HG02943 (cell line): ENCODE data around the gene GDI1.

Experiments
- ATAC-seq: cut with Tn5 transposase; IDR thresholded peaks from one replicate; pipeline ENCODE4 v1.9.1; 2021; ENCODE audit warnings: mild to moderate bottlenecking, low read depth, moderate library complexity; ENCODE audit not compliant: unreplicated experiment

GDI1 gene

DNA sequence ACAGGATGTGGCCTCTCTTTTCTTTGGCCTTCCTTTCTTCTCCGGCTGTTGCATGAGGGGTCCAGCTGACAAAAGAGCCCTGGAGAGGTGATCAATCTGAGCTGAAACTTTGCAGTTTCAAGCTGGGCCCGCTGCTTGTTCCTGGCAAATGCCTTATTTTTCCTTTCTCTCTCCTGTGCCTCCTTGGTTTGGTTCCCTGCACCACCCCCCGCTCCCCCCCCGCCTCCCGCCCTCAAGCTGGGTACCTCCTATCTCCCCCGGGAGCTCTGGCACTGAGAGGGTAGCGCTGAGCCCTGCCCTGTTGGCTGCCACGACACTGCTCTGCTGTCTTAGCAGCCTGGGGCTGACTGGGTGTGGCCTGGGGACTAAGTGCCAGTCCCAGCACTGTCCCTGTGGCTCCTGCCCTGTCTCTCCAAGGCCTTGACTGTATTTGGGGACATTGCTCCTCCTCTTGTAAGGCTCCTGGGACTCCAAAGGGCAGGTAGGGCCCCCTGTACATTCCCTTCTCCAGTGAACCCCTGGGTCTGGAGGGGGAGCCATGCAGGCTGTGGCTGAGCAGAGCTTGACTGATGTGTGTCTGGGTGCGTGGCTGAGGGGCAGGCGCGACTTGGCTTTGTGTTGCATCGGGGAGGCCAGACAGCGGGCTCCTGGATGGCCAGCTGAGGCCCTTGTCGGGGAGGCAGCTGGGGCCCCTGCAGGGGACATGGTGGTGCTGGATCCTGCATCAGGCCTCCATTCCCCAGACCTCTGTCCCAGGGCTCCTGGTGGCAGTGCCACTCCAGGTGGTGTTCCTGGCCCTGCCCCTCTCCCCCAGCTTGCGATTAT is 22.2 kb downstream of the GDI1 start:
- no peak for ATAC-seq

DNA sequence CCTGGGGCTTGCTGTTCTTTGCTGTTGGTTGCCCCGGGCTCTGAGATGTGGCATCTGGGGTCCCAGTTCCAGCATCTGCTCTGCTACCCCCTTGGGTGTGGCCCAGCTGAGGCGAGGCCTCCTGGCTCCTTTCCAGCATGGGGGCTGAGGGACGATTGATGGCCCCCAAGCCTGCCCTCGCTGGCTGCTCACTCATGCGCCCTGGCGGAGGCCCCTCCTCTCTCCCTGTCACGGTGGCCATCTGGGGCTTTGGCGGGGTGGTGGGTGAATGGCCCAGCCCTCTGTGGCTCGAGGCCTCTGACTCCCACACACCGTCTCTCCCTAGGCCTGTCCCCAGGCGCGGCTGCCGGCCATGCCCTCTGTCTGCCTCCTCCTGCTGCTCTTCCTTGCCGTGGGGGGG is 22.9 kb downstream of the GDI1 start:
- ATAC-seq, result no peak

DNA sequence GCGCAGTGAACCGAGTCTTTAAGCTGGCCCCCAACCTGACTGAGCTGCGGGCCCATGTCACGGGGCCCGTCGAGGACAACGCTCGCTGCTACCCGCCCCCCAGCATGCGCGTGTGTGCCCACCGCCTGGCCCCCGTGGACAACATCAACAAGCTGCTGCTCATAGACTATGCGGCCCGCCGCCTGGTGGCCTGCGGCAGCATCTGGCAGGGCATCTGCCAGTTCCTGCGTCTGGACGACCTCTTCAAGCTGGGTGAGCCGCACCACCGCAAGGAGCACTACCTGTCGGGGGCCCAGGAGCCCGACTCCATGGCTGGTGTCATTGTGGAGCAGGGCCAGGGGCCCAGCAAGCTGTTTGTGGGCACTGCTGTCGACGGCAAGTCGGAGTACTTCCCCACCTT is 23.4 kb downstream of the GDI1 start:
- no peak for ATAC-seq

DNA sequence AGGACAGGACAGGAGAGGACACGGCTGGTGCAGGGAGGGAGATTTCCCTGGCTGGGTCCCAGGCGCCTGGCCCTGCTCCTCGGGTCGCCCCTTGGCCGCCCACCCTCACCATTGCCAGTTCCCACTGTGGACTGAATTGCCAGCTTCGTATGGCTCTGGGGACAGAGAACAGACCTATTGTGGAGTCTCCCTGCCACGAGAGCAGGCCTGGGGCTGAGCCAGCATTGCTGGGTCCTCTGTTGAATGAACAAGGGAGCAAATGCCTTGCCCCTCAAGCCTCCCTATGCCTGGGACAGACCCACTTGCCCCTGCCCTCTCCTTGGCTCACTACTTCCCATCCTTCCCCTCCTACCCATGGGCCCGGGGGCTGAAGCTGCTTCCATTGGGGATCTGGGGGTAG is 25.4 kb downstream of the GDI1 start:
- ATAC-seq, result no peak

DNA sequence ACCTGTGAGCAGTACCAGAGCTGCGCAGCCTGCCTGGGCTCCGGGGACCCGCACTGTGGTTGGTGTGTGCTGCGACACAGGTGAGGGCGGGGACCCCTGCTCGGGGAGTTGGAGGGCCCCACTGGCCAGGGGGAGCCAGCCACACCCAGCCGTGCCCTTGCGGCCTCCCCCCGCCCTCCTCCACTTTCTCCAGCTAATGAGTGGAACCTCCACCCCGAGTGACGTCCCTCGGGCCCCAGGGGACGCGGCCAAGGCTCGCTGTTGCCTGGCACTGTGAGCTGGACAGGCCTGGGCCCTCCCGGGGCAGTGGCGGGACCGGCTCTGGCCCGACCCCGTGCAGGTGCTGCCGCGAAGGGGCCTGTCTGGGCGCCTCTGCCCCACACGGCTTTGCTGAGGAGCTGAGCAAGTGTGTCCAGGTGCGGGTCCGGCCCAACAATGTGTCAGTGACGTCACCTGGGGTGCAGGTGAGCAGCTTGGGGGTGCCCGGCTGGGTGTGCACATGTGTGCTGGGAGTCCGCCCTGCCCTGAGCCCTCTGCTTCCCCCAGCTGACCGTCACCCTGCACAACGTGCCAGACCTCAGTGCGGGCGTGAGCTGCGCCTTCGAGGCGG is 26.8 kb downstream of the GDI1 start:
- ATAC-seq, result no peak

DNA sequence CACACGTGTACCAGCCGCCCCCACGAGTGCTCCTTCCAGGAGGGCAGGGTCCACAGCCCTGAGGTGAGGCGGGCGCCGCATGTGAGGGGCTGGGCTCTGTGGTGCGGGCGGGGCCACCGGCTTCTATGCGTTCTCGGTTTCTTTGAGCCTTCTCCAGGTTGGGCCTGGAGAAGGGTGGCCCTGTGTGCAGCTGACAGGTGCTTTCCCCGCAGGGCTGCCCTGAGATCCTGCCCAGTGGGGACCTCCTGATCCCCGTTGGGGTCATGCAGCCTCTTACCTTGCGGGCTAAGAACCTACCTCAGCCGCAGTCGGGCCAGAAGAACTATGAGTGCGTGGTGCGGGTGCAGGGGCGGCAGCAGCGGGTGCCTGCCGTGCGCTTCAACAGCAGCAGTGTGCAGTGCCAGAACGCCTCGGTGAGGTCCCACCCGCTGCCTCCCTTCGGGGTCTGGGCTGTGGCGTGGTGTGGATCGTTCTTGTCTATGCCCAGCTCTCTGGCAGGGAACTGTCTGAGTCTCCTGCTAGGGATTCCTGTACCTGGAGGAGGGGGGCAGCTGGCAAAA is 27.9 kb downstream of the GDI1 start:
- ATAC-seq, result no peak

DNA sequence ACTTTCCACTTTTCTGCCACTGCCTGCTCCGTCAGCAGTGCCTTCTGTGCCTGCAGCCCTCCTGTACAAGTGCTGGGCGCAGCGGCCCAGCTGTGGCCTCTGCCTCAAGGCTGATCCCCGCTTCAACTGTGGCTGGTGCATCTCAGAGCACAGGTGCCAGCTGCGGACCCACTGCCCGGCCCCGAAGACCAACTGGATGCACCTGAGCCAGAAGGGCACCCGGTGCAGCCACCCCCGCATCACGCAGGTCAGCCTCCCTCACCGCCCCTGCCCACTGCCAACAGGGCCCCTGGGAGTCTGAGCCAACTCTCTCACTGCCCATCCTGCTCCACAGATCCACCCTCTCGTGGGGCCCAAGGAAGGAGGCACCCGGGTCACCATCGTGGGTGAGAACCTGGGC is 28.6 kb downstream of the GDI1 start:
- no peak for ATAC-seq

DNA sequence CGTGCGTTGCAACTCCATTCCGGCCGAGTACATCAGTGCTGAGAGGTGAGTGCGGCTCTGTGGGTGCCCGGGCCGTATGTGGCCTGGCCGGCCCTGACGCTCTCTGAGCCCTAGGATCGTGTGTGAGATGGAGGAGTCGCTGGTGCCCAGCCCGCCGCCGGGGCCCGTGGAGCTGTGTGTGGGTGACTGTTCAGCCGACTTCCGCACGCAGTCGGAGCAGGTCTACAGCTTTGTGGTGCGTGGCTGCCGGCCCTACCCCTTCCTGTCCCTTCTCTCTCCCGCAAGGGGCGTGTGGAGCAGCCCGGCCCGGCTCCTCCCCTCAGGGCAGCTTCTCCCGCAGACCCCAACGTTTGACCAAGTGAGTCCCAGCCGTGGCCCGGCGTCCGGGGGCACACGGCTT is 29.1 kb downstream of the GDI1 start:
- ATAC-seq, result no peak

DNA sequence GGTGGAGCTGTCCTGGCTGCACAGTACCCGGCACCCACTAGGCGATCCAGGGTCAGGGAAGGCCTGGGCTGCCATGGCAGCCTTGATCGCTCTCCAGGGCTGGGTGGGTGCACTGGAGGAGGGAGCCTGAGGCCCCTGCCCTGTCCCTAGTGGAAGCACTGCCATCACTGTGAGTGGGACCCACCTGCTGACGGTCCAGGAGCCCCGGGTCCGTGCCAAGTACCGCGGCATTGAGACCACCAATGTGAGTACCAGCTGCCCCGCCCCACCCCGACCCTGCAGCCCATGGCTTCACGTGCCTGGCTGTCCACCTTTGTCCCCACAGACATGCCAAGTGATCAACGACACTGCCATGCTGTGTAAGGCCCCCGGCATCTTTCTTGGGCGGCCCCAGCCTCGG is 30.0 kb downstream of the GDI1 start:
- no peak for ATAC-seq

DNA sequence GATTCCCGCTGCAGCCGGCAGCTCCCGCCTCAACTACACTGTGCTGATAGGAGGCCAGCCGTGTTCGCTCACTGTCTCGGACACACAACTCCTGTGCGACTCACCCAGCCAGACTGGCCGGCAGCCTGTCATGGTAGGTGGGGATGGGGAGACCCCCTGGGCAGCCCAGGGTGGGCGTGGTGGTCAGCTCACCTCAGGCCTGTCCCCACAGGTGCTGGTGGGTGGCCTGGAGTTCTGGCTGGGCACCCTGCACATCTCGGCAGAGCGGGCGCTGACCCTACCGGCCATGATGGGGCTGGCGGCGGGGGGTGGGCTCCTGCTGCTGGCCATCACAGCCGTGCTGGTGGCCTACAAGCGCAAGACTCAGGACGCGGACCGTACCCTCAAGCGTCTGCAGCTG is 30.6 kb downstream of the GDI1 start:
- no peak for ATAC-seq

DNA sequence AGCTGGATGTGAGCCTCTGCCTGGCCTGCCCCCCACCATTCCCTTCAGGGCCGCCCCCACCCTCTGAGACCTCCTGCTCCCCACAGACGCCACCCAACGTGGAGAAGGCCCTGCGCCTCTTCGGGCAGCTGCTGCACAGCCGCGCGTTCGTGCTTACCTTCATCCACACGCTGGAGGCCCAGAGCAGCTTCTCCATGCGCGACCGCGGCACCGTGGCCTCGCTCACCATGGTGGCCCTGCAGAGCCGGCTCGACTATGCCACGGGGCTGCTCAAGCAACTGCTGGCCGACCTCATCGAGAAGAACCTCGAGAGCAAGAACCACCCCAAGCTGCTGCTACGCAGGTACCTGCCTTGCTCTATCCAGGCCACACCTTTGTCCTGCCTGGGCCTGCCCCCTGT is 31.3 kb downstream of the GDI1 start:
- ATAC-seq, result no peak

DNA sequence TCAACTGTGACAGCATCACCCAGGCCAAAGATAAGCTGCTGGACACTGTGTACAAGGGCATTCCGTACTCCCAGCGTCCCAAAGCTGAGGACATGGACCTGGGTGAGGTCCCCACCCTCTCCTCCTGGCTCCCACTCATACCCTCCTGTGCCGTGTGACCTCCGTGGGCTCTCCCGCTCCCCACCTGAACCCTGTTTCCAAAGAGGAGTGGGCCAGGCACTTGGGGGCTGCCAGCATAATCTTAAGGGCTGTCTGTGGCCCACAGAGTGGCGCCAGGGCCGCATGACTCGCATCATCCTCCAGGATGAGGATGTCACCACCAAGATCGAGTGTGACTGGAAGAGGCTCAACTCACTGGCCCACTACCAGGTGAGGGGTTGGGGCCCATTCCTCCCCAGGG is 32.2 kb downstream of the GDI1 start:
- ATAC-seq, result no peak

DNA sequence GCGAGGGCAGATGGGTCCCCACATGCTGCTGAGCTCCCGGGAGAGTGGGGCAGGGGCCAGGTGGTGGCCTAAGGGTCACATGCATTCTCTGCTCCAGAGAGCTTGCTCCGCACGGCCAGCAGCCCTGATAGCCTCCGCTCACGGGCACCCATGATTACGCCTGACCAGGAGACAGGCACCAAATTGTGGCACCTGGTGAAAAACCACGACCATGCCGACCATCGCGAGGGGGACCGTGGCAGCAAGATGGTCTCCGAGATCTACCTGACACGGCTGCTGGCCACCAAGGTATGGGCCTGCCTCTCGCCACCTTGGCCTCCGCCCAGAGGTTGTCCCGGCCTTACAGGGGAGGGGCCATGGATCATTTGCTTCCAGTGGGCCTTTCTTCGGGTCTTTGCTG is 32.9 kb downstream of the GDI1 start:
- ATAC-seq, result no peak

DNA sequence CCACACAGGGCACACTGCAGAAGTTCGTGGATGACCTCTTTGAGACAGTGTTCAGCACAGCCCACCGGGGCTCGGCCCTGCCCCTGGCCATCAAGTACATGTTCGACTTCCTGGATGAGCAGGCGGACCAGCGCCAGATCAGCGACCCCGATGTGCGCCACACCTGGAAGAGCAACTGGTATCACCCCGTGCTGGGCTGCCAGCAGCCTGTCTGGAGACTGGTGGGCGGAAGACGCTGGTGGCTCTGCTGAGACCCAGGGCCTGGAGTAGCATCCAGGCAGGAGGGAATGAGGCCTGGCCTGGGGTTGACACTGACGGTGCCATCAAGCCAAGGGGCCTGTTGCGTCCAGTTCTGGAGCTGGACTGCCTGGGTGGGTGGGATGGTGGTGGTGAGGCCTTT is 33.5 kb downstream of the GDI1 start:
- ATAC-seq, result no peak

DNA sequence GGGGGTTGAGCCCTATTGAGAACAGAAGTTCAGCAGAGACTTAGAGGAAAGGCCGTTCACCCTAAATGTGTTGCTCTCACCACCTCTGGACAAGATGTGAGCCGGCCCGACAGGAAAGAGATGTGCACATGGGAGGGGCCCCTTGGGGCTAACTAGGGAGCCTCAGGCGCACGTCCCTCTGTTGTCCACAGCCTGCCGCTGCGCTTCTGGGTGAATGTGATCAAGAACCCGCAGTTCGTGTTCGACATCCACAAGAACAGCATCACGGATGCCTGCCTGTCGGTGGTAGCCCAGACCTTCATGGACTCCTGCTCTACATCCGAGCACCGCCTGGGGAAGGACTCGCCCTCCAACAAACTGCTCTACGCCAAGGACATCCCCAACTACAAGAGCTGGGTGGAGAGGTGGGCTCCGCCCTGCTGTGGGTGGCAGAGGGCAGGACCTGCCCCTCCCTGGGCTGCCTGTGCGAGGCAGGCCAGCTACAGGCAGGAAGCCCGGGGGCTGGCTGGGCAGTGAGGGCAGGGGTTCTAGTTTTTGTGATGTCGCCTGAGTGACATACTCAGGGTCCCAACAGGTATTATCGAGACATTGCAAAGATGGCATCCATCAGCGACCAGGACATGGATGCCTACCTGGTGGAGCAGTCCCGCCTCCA is 34.1 kb downstream of the GDI1 start:
- ATAC-seq, result no peak

DNA sequence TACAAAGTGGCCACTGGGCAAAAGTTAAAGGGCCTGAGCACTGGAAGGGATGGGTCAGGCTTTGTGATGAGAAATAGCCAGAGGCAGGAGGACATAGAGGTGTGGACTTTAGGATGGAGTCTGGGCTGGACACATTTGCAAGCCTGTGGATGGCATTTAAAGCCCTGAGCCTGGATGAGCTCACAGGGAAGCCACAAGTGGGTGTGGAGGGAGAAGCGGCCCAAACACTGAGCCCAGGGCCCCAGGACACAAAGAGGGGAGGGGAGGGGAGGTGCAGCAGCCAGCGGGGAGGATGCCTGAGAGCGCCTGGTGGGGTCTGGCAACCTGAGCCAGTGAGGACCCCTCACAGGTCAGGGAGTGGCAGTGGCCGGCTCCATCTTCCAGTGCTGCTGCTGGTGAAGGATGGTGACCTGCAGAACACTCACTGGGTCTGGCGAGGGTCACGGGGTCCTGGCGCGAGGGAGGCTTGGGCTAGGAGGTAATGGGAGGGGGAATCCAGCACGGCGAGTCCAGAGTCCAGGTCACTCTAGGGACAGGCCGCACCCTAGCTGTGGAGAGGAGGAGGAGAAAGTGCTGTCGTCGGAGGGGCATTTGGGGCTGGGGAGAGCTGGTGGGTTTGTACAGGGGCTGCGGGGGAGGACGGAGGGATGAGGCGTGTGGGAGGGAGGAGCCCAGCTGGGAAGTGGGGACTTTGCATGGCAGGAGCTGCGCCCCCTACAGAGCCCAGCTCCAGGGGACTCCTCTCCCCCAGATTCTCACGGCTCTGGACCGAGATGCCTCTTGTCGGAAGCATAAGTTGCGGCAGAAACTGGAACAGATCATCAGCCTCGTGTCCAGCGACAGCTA is 35.1 kb downstream of the GDI1 start:
- no peak for ATAC-seq

DNA sequence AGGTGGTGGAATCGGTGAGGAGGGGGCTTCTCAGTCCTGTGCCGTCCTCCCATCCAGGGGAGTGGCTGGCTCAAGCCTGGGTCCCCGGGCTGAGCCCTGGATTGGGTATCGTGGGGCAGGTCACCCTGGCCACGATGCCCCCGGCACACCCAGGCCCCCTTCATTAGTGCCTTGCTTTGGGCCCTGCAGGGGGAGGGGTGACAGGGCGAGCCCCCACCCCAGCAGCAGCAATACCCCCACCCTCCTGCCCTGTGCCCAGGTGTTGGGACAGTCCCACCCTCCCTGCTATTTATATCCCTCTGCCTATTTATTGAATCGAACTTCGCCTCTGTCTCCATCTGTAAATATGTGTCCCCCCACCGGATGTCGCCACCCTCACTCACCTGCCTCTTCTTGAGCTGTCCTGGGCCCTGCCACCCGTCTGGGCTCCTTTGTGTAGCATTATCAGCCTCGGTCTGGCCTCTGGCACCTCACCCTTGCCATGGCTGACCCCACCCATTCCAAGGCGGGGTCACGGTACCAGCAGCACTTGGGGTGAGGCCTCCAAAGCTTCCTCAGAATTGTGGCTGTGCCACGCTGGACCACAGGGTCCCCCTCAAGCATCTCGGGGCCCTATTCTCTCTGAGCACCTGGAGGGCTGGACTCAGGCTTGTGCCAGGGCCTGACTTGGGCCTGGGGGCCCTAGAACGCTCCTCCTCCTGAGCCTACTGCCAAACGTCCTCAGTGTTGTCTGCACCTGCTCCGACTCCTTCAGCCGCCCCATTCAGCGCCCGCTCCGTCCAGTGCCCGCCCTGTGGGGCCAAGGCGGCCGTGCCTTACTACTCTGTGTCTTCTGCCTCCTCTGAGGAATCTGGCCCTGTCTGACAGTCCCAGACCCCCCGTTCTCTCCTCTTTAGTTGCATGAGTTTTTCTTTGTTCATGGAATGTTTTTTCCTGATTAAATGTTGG is 36.0 kb downstream of the GDI1 start:
- no peak for ATAC-seq

DNA sequence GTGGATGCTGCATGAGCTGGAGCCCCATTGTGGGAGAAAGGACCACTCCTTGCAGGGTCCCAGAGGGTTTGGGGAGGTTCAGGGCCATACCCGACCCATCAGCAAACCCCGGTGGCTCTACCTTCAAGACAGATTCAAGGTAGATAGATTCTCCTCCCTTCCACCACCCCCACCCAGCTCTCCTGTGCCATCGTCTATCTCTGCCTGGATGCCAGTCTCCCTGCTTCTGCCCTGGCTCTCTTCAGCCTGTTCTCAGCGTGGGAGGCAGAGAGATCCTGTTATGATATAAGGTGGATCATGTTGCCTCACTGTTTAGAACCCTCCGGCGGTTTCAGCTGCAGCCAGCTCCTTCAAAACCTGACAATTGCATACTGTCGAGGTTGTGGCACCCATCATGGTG is 36.7 kb downstream of the GDI1 start:
- ATAC-seq, result no peak

DNA sequence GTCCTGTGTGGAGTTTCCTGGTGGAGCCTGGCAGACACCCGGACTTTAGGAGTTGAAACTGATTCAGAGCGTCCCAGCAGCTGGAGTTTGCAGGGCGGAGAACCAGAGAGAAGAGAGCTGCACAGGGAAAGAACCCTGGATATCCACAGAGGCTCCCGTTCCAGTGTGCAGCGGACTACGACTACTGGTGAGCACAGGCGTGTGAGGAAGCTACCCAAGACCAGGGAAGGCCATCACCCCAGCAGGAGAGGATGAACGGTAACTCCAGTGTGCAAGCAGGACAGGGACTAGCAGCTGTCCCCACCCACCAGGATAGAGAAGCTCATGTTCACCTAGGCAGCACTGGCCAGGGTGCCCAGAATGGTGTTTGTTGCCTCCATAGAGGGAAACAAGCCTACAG is 39.9 kb downstream of the GDI1 start:
- no peak for ATAC-seq
